HL-60/S4 treated with retinoic acid at 250 ng/mL for 4 days and 3 days (cell line): ENCODE data around the gene CABCOCO1.

Experiments used
- in situ Hi-C: fragments of 300-500 bp; cut with MboI; formaldehyde crosslinking; loops from 2 replicates; pipeline ENCODE4 v1.7.0; 2022; ENCODE audit warnings: low sequenced_read_pairs

Gene CABCOCO1

DNA sequence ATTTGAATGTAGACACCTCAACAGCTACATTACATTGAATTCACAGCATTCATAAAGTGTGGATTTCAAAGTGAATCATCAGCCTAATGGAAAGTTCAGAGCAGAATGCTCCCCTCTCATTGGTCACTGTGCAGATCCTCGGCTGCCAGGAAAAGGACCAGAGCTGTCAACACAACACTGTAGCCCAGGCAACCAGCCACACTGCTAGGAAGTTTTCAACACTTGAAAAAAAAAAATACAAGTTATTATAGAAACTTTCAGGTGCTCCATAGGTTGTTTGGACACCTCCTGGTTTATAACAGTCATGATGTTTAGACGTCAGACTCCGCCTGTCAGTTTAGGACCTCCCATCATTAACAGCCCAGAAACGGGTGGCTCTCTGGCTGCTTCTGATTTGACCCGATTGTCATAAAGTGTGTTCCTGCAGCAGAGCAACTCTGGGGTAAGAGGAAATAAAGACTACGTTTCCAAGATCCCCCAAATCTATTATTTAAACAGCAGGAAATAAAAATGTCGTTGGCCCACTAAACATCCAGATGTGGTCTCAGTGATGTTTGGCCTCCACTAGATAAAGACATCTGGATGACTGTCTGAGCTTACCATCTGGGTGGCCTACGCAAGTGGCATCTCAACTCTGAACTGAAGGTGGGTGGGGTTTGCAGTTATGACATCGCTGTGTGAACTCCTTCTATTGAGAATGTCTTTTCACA is 117.4 kb downstream of the CABCOCO1 start:
- in situ Hi-C loops, result no loop called here

DNA sequence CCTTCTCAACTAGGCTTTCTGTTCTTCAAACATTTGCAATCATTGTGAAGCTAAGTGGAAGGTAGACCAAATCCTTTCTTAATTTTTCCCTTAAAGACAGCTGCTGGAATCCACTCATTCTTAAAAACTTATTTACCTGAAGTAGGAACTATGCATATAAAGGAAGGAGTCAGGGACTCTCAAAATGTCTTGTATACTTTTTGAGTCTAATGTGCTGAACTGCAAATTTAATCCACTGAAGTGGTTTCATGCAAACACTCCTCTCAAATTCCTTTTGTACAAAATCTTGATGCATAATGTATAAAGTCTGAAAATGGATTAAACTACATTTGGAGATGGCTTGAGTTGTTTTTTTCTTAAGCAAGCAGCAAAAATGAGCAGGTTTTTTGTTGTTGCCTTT is 118.0 kb downstream of the CABCOCO1 start:
- in situ Hi-C loops, result no loop called here

GRCh38 chr10:61781969-61782403 is 119.3 kb downstream of the CABCOCO1 start:
- in situ Hi-C loops, result no loop called here

DNA sequence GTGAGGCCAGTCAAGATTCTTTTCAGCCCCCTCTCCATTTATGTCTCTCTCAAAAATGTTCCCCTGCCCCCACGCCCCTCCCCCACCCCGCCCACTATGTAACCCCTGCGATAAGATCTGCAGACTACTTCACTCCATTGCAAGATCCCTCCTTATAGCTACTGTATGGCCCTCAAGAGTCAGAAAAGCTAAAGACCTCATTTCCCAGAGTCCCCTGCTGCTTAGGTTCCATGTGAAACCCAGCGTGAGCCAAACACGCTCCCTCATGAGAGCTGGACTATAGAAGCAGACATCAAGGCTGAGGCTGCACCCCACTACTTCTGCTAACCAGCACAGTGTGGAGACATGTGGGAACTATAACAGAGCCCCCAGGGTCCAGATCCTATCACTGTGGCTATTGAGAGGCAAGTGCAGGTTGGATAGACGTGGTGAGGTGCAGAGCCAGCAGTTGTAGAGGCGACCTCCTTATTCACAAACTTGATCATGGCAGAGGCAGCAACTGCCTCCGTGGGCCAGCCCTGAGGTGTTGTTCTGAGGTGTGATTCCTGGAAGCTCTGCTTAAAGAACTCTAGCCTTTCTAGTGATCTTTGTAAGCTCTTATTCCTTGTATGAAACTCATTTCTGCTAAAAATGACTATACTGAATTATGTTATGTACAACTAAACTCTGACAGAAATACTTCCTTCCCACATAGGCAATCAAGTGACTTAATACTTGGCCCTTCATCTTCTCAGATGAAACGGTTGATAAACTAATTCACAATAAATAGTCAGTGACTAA is 121.8 kb downstream of the CABCOCO1 start:
- in situ Hi-C loops, result no loop called here

DNA sequence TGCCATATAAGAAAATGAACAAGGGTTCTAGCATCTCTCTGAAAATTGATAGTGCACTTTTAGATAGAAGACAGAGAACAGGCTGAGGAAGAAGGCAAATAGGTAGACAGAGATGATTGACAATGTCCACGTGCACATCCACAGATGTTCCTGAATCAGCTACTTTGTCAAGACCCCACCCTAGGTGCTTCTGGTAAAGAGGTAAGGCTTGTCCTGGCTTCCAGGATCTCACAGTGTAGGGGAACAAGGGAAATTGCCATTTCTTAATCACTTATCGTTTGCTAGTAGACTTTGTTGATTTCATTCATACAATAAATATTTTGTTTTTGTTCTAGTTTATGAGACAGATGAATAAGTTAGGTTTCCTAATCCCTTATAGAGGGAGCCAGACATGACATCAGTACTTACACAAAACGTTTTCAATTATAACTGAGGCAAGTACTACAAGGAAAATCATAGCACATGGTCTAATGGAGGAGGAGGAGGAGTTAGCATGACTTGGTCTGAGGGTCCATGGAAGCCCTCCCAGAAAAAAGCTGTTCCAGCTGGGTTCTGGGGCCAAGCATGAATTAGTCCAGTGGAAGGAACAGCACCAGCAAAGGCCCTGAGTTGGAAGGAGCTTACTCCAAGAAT is 122.9 kb downstream of the CABCOCO1 start:
- in situ Hi-C loops, result no loop called here

DNA sequence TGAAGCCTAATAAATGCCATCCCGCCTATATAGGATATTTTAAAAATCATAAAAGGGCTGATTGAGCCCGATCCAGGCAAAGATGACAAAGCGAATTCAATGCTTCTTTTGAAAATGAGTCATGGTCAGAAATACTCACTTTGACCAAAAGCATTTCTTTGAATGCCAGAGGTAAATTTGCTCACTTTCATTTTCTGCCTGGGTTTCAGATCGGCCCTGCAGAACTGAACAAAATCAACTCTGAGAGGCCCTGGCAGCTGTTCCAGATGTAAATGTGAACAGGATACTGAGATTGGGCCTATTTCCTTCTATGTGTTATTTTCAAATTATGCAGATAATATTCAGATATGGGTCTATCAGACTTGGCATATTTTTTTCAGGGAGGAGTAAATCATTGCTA is 124.0 kb downstream of the CABCOCO1 start:
- in situ Hi-C loops, result no loop called here

DNA sequence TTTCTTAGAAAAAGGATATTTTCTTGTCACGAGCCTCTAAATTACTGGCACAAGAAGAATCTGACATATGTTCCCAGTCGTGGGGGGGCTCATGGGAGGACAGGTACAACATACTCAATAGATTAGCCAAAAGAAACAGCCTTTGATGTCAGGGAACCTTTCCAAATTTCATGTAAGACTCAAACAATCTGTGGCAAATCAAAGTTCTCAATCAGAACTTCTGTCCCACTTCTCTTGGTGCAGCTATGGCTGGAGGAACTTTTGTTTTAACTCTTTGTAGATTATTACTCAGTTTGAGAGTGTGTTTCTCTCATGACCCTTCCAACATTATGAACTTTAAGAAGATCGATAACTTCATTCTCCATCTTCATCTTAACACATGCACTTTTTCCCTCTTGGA is 124.4 kb downstream of the CABCOCO1 start:
- in situ Hi-C loops, result no loop called here

DNA sequence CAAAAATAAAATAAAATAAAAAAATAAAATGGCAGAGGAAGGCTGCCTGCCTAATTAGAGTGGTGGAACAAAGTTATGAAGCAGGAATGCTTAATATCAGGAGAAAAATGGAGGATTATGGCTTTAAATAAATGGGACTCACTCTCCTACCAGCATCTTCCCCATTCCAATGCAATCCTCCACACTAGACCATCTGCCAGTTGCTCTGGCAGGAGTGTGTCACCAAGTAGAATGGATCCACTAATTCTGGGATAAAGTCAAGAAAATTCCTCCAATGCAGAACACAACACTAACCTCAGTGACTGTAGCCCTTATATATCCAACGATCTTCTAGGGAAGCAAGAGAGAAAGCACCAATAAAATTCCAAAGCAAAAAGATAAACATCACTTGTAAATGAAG is 126.3 kb downstream of the CABCOCO1 start:
- in situ Hi-C loops, result no loop called here

GRCh38 chr10:61791216-61791615 is 128.5 kb downstream of the CABCOCO1 start:
- in situ Hi-C loops, result no loop called here

DNA sequence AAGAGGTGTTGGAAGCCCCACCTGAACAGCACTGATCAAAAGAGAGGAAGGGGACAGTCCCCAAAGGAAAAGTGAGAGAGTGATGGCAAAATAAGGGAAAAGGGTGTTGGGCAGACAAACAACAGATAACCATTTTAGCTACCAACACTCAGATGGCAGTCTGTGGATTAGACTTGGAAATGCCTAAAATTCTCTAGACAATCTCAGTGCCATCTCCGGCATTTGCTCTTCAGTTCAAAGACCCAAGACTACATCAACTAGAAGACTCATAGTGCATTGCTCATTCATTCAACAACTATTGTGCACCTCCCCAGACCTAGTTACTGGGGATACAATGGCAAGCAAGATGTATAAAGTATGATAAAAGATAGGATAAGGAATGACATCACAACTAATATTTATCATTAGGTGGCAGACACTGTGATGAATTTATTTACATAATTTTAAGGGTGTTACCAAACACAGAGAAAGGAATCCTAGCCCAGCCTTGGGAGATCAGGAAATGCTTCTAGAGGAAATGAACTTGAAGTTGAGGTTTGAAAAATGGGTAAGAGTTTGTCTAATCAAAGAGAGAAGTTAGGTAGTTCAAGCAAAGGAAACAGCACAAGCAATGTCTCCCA is 129.5 kb downstream of the CABCOCO1 start:
- in situ Hi-C loops, result no loop called here

- in situ Hi-C loops, result no loop called here
Measured at GRCh38 chr10:61792921-61793320, 130.2 kb downstream of the CABCOCO1 start.

GRCh38 chr10:61793760-61794703 is 131.3 kb downstream of the CABCOCO1 start:
- in situ Hi-C loops, result no loop called here

GRCh38 chr10:61795147-61795546 is 132.4 kb downstream of the CABCOCO1 start:
- in situ Hi-C loops, result no loop called here

DNA sequence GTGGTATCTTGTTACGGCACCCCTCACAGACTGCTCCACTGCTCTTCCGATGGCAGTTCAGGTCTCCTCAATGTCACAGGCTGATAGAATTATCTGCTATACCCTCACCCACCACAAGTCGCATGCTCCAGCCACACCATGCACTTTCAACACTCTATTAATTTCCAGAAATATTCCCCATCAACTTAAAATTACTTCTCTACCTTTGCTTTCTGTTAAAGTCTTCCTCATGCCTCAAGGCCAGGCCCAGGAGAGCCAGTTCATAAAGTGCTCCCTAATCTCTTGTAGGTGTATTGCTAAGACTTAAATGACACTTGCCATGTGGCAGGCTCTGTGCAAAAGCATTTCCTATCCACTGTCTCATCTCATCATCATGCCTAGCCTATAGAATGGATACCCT is 132.8 kb downstream of the CABCOCO1 start:
- in situ Hi-C loops, result no loop called here

- in situ Hi-C loops, result no loop called here
Measured at GRCh38 chr10:61796785-61797184, 134.1 kb downstream of the CABCOCO1 start.

DNA sequence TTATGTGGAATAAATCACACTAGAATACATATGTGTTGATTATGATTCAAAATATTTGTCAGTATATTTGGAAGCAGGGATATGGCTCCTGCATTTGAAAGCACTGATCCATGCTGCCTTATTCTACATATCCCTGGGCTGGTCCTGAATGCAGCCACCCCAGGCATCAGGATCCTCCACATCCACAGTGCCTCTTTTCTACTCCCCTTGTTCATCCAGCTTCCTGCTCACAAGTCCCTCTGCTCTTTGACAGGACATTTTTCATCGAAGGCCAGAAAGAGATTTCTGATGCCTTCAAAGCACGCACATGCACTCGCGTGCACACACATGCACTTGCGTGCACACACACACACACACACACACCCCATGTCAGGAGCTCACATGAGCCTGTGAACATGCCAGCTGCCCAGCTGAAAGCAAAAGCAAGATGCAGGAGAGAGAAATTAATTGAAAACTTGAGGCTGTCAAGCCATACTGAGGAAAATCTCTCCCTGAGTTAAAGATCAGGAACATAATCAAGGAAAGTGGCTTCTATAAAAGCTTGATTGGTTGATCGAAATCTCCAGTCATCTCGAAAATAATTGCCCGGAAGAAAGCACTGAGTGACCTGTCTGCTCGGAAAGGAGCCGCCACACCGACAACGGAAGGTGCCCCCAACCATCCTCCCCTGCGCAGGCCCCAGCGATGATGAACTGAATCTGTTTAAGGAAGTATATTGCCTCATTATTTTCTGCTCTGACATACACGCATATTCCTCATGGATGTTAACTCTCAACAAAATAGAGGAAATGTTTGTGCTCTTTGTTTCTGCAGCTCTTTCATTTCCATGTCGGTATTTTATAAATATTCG is 134.8 kb downstream of the CABCOCO1 start:
- in situ Hi-C loops, result no loop called here

DNA sequence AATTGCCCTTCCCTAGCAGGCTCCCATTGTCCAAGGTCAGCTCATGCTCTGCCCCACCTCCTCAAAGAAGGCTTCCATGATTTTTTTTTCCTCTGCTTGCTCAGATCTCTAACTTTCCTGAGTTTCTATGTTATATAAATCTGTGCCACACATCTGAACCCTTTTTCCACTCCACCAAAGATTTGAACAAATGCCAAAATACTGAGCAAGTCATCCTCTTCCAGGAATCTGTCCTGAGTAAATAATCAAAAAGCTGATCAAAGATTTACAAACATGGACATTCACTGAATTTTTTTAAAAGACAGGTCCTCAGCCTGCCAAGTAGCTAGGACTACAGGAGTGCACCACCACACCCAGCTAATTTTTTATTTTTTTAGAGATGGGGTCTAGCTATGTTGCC is 136.0 kb downstream of the CABCOCO1 start:
- in situ Hi-C loops, result no loop called here

DNA sequence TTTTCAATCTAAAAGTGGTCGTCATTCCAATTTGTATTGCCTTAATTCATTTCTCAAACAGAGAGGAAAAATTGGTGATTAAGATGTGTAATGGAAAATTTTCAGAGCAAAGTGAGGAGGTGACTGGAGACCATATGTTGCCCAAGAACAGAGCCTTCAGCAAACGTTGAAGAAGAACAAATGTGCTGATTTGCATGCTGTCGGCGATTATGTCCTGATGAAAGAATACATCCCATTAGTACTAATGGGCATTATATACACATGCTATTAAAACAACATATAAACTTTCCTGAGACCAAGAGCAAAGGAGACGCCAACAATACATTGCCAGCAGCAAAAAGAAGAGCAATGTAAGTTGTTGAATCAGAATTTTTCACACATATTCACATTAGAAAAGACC is 138.8 kb downstream of the CABCOCO1 start:
- in situ Hi-C loops, result no loop called here

GRCh38 chr10:61803269-61803668 is 140.5 kb downstream of the CABCOCO1 start:
- in situ Hi-C loops, result no loop called here
